ENCODE results near the gene CTPS1. TPM values are rescaled to one million over a fixed set of nuclear protein-coding genes. Genes with fewer than 3 reads are reported as not detected.

Gene CTPS1
- total and polyA plus RNA-seq, 2 of the 13 experiments (the other 11 are each of a cell fraction or from before 2014, with no cell fraction given): 9.6 to 42.8 TPM

DNA sequence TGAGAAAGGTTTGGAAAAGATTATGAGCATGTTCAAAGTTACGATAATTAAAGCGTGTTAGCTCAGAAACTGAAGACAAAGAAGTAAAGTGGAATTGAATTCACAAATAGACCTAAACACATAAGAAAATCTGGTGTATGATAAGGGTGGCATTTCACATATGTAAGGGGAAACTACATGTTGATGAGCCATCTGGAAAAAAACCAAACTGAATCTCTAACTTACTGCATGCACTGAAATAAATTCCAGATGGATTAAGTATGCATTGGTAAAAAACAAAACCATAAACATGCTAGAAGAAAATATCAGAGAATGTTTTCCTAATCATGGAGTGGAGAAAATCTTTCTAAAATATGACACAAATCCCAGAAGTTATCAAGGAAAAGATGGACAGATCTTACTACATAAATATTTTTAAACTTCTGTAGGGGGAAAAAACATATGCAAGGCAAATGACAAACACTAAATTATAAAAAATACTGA lies 34.0 kb upstream of the CTPS1 start:
- peaks cover 49% of the 10 kb centered on the region for H3K4me1 ChIP-seq (ENCODE audit: insufficient read depth, low read length)

DNA sequence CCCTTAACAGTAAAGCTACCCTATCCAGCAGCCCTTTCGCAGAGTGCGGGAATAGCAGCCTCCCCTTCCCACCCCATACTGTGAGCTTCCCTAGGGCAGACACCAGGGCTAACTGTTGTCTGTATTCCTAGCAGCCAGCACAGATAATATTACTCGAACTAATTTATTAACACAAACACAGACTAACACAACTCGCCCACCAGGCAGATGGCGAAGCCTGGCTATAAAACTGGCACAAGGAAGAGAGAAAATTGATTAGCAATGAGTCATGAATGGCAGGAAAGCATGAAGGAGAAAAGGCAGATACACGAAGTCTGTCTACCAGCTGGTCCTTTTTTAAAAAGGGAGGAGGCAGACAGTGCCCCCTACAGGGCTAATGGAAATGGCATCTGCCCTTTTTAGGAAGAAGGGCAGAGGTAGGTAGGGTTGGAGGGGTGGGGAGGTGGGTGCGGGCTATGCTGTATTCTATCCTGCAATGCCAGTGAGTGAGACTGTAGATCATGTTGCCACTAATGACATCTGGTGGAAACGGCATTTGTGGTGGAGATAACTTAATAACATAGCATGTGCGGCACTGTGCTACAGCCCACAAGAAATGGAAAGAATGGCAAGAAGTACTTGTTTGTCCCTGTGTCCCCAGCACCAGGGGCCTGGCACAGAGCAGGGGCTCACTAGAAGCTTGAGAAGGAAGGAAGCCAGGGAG lies 30.6 kb upstream of the CTPS1 start:
- Histone ChIP-seq H3K36me3 (replicated peaks in 1 of 2; ENCODE audit: control insufficient read depth in 1 of 2, insufficient read depth in 2 of 2, low read length in 2 of 2) (no peaks in the 10 kb centered on the region), H3K4me1 (ENCODE audit: insufficient read depth, low read length) (peaks cover 35% of the 10 kb centered on the region), H3K79me2 (ENCODE audit: insufficient read depth, low read length) (no peaks in the 10 kb centered on the region), H3K27me3 (ENCODE audit: control insufficient read depth in 1 of 2, insufficient read depth in 2 of 2, low read length in 2 of 2) (peaks cover 0 to 15% of the 10 kb centered on the region in 2 experiments; a peak in 2 of 5 replicates), H3K9me3 (ENCODE audit: low read length) (no peaks in the 10 kb centered on the region), H3K4me3 (replicated peaks in 1 of 3; ENCODE audit: insufficient read depth in 1 of 3, low read depth in 2 of 3, low read length in 3 of 3) (peak overlapping the region in 2 of 3 experiments; percentile 22 to 42; a peak in 2 of 6 replicates), H4K20me1 (ENCODE audit: insufficient read depth, low read length) (no peaks in the 10 kb centered on the region), H3K4me2 (ENCODE audit: low read depth, low read length) (peak overlapping the region; percentile 77), H2AFZ (ENCODE audit: low read length) (no peak overlapping the region), H3K9ac (ENCODE audit: insufficient read depth, low read depth, low read length) (peak overlapping the region; percentile 32), H3K27ac (ENCODE audit: extremely low read length, insufficient read depth, low read length) (no peak overlapping the region)
- DNase-seq (ENCODE audit: low spot score): peak; percentile 77
- ATAC-seq: peak; percentile 81
- in situ Hi-C loops (cut with HindIII; ENCODE audit: extremely low pct_ligation_motif_present, low pct_unique_long_range_greater_than_20kb): no loop called here
- intact Hi-C loops (cut with micrococcal nuclease; ENCODE audit: unreplicated experiment): no loop called here
- CTCF ChIA-PET (ENCODE audit: low intra/inter-chr PET ratio, low total read pairs): interaction anchor here (0.9 to 8.0 kb wide), 3 partner anchors 87 to 100 kb away, joined by 3 to 161 read pairs (median 5); partner anchors contain the start of gene CITED4
- FAIRE-seq: peak; percentile 62
- 9% methylated on average over 9 of the region's 9 CpGs for WGBS (ENCODE audit: low lambda C conversion rate)
- BruUV-seq (replicated peaks): no TSS peak
- POLR2A ChIA-PET: interaction anchor here (1.0 to 9.1 kb wide), 3 partner anchors 9 to 258 kb away, joined by 3 to 93 read pairs (median 8); partner anchors contain the start of genes CITED4 and NFYC
- no peak for TF ChIP-seq HCFC1 (IDR thresholded peaks at IDR 0.05; ENCODE audit: low read depth, low read length)
- no peak for TF ChIP-seq NCOA1 (CRISPR knock-in tag; IDR thresholded peaks at IDR 0.05)
- no peak for TF ChIP-seq ATM (IDR thresholded peaks at IDR 0.05; ENCODE audit: borderline replicate concordance)
- TF ChIP-seq ZNF761 (CRISPR knock-in tag; conservative IDR thresholded peaks at IDR 0.05): no peak
- TF ChIP-seq STAG1 (CRISPR knock-in tag; IDR thresholded peaks at IDR 0.05): peak; percentile 78
- no peak for TF ChIP-seq ZNF383 (CRISPR knock-in tag; IDR thresholded peaks at IDR 0.05; ENCODE audit: borderline replicate concordance)
- no peak for TF ChIP-seq ZNF484 (CRISPR knock-in tag; IDR thresholded peaks at IDR 0.05; ENCODE audit: borderline replicate concordance, low read depth)
- peak; percentile 69; the same call in 1 of the 2 replicates for TF ChIP-seq ZSCAN25 (CRISPR knock-in tag; IDR thresholded peaks at IDR 0.05)
- TF ChIP-seq, protein P1, sequence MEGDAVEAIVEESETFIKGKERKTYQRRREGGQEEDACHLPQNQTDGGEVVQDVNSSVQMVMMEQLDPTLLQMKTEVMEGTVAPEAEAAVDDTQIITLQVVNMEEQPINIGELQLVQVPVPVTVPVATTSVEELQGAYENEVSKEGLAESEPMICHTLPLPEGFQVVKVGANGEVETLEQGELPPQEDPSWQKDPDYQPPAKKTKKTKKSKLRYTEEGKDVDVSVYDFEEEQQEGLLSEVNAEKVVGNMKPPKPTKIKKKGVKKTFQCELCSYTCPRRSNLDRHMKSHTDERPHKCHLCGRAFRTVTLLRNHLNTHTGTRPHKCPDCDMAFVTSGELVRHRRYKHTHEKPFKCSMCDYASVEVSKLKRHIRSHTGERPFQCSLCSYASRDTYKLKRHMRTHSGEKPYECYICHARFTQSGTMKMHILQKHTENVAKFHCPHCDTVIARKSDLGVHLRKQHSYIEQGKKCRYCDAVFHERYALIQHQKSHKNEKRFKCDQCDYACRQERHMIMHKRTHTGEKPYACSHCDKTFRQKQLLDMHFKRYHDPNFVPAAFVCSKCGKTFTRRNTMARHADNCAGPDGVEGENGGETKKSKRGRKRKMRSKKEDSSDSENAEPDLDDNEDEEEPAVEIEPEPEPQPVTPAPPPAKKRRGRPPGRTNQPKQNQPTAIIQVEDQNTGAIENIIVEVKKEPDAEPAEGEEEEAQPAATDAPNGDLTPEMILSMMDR (CRISPR knock-in tag; IDR thresholded peaks at IDR 0.05): peak; percentile 79
- no peak for TF ChIP-seq LCORL (IDR thresholded peaks at IDR 0.05)
- TF ChIP-seq LCORL (CRISPR knock-in tag; IDR thresholded peaks at IDR 0.05): 0 out of 2 replicates have a peak, but pooled peaks have one; percentile 28
- TF ChIP-seq ZFP41 (CRISPR knock-in tag; IDR thresholded peaks at IDR 0.05; ENCODE audit: borderline replicate concordance): no peak

More for the DNA sequence above, 34.0 kb upstream of the CTPS1 start:
- in situ Hi-C loops (cut with HindIII; ENCODE audit: extremely low pct_ligation_motif_present, low pct_unique_long_range_greater_than_20kb) (no loop called here), intact Hi-C loops (cut with micrococcal nuclease; ENCODE audit: unreplicated experiment) (loop anchor here (2.0 kb wide), 1 partner anchor 27 kb away; no protein-coding TSS in a partner anchor)
- no peak overlapping the region for H2AFZ ChIP-seq (ENCODE audit: low read length)
- H3K27me3 ChIP-seq (ENCODE audit: control insufficient read depth in 1 of 2, insufficient read depth in 2 of 2, low read length in 2 of 2): 0 out of 5 replicates have a peak, but pooled peaks cover 0 to 1% of the 10 kb centered on the region in 2 experiments
- no peaks in the 10 kb centered on the region for H3K36me3 ChIP-seq (replicated peaks in 1 of 2; ENCODE audit: control insufficient read depth in 1 of 2, insufficient read depth in 2 of 2, low read length in 2 of 2)
- 77% methylated on average over 2 of the region's 2 CpGs for WGBS (ENCODE audit: low lambda C conversion rate)
- no peak overlapping the region; the same call in 1 of the 2 replicates for H3K9ac ChIP-seq (ENCODE audit: insufficient read depth, low read depth, low read length)
- no peak for ATAC-seq
- no TSS peak for BruUV-seq (replicated peaks)
- 0 out of 2 replicates have a peak, but pooled peaks have one; percentile 8 for TF ChIP-seq ZNF136 (CRISPR knock-in tag; IDR thresholded peaks at IDR 0.05; ENCODE audit: low read depth)
- no peak for TF ChIP-seq PRPF4 (IDR thresholded peaks at IDR 0.05; ENCODE audit: low read depth, low read length, poor library complexity, severe bottlenecking)
- TF ChIP-seq SMARCE1 (IDR thresholded peaks at IDR 0.05; ENCODE audit: borderline replicate concordance): no peak
- TF ChIP-seq U2AF1 (optimal IDR thresholded peaks at IDR 0.05; ENCODE audit: low read depth, low read length): no peak
- TF ChIP-seq NCOA1 (CRISPR knock-in tag; IDR thresholded peaks at IDR 0.05): peak; percentile 46; the same call in 1 of the 2 replicates
- TF ChIP-seq ZNF644 (CRISPR knock-in tag; IDR thresholded peaks at IDR 0.05; ENCODE audit: low read depth): no peak
- TF ChIP-seq REXO4 (CRISPR knock-in tag; IDR thresholded peaks at IDR 0.05; ENCODE audit: borderline replicate concordance): no peak
- TF ChIP-seq PHF8 (CRISPR knock-in tag; IDR thresholded peaks at IDR 0.05): no peak
- no peak for TF ChIP-seq RFXANK (CRISPR knock-in tag; IDR thresholded peaks at IDR 0.05)
- no peak for TF ChIP-seq ZFP62 (CRISPR knock-in tag; IDR thresholded peaks at IDR 0.05)
- TF ChIP-seq ZFP1 (CRISPR knock-in tag; IDR thresholded peaks at IDR 0.05): no peak
- TF ChIP-seq ZNF343 (CRISPR knock-in tag; IDR thresholded peaks at IDR 0.05): no peak
- H3K79me2 ChIP-seq (ENCODE audit: insufficient read depth, low read length): no peaks in the 10 kb centered on the region
- no peak for FAIRE-seq
- no peaks in the 10 kb centered on the region for H3K9me3 ChIP-seq (ENCODE audit: low read length)
- no peak overlapping the region for H3K4me3 ChIP-seq (replicated peaks in 1 of 3; ENCODE audit: insufficient read depth in 1 of 3, low read depth in 2 of 3, low read length in 3 of 3)
- peak overlapping the region; percentile 49 for H3K27ac ChIP-seq (ENCODE audit: extremely low read length, insufficient read depth, low read length)
- DNase-seq (ENCODE audit: low spot score): no peak
- peak overlapping the region; percentile 64 for H3K4me2 ChIP-seq (ENCODE audit: low read depth, low read length)
- ChIA-PET CTCF (ENCODE audit: low intra/inter-chr PET ratio, low total read pairs) (no interaction called here), POLR2A (interaction anchor here (1.3 to 2.4 kb wide), 3 partner anchors 26 to 83 kb away, joined by 3 to 37 read pairs (median 6); partner anchors contain the start of gene CITED4)
- H4K20me1 ChIP-seq (ENCODE audit: insufficient read depth, low read length): no peaks in the 10 kb centered on the region
